OCI-LY3 (cell line): ENCODE data around the gene FHOD3.

Experiments used
- CTCF ChIP-seq: fragments of 200-600, 300-600 bp; sonication (generic); IDR thresholded peaks from 2 replicates; pipeline ENCODE4 v1.5.1; 2014; ENCODE audit warnings: antibody characterized with exemption, low read length, low read depth
- EZH2phosphoT487 ChIP-seq: fragments of 200-600 bp; shearing (Covaris generic); IDR thresholded peaks from 2 replicates; pipeline ENCODE4 v1.6.1; 2018; ENCODE audit warnings: antibody characterized with exemption, mixed run types, low read depth

- TF ChIP-seq EZH2phosphoT487 (no peak), CTCF (no peak)
Observed at GRCh38 chr18:36388310-36388709, 90.8 kb downstream of the FHOD3 start.
